ENCODE results near the gene AR. TPM values are rescaled to one million over a fixed set of nuclear protein-coding genes. Genes with fewer than 3 reads are reported as not detected.

The AR gene
- total and polyA plus RNA-seq, 2 of the 13 experiments (the other 11 are each of a cell fraction or from before 2014, with no cell fraction given): not detected

- TF ChIP-seq, protein P1, sequence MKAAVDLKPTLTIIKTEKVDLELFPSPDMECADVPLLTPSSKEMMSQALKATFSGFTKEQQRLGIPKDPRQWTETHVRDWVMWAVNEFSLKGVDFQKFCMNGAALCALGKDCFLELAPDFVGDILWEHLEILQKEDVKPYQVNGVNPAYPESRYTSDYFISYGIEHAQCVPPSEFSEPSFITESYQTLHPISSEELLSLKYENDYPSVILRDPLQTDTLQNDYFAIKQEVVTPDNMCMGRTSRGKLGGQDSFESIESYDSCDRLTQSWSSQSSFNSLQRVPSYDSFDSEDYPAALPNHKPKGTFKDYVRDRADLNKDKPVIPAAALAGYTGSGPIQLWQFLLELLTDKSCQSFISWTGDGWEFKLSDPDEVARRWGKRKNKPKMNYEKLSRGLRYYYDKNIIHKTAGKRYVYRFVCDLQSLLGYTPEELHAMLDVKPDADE (CRISPR knock-in tag; IDR thresholded peaks at IDR 0.05): no peak
- TF ChIP-seq CEBPG (CRISPR knock-in tag; IDR thresholded peaks at IDR 0.05): no peak
Measured at GRCh38 chrX:67585401-67585800, 41.6 kb downstream of the AR start (continued).

GRCh38 chrX:67587946-67588624 lies 44.3 kb downstream of the AR start:
- DNase-seq (ENCODE audit: low spot score) (no peak), FAIRE-seq (no peak), ATAC-seq (no peak)
- in situ Hi-C loops (cut with HindIII; ENCODE audit: extremely low pct_ligation_motif_present, low pct_unique_long_range_greater_than_20kb) (no loop called here), intact Hi-C loops (cut with micrococcal nuclease; ENCODE audit: unreplicated experiment) (no loop called here)
- no peak overlapping the region for H3K4me2 ChIP-seq (ENCODE audit: low read depth, low read length)
- no peak overlapping the region for H3K9ac ChIP-seq (ENCODE audit: insufficient read depth, low read depth, low read length)
- no peak overlapping the region for H3K27ac ChIP-seq (ENCODE audit: extremely low read length, insufficient read depth, low read length)
- no peaks in the 10 kb centered on the region for H3K36me3 ChIP-seq (replicated peaks in 1 of 2; ENCODE audit: control insufficient read depth in 1 of 2, insufficient read depth in 2 of 2, low read length in 2 of 2)
- no peaks in the 10 kb centered on the region for H3K27me3 ChIP-seq (ENCODE audit: control insufficient read depth in 1 of 2, insufficient read depth in 2 of 2, low read length in 2 of 2)
- 60% methylated on average over 1 of the region's 3 CpGs for WGBS (ENCODE audit: low lambda C conversion rate)
- no peaks in the 10 kb centered on the region for H4K20me1 ChIP-seq (ENCODE audit: insufficient read depth, low read length)
- H3K9me3 ChIP-seq (ENCODE audit: low read length): peaks cover 27% of the 10 kb centered on the region
- no peak overlapping the region for H2AFZ ChIP-seq (ENCODE audit: low read length)
- H3K79me2 ChIP-seq (ENCODE audit: insufficient read depth, low read length): no peaks in the 10 kb centered on the region
- CTCF ChIA-PET (ENCODE audit: low intra/inter-chr PET ratio, low total read pairs): no interaction called here
- no peaks in the 10 kb centered on the region for H3K4me1 ChIP-seq (ENCODE audit: insufficient read depth, low read length)
- POLR2A ChIA-PET: no interaction called here
- H3K4me3 ChIP-seq (replicated peaks in 1 of 3; ENCODE audit: insufficient read depth in 1 of 3, low read depth in 2 of 3, low read length in 3 of 3): no peak overlapping the region
- no TSS peak for BruUV-seq (replicated peaks)
- no peak for TF ChIP-seq ZNF660 (CRISPR knock-in tag; IDR thresholded peaks at IDR 0.05; ENCODE audit: borderline replicate concordance, low read depth)
- TF ChIP-seq MEIS2 (CRISPR knock-in tag; IDR thresholded peaks at IDR 0.05): no peak
- no peak for TF ChIP-seq ZNF367 (CRISPR knock-in tag; IDR thresholded peaks at IDR 0.05; ENCODE audit: borderline replicate concordance)
- no peak for TF ChIP-seq POGZ (CRISPR knock-in tag; IDR thresholded peaks at IDR 0.05)
- TF ChIP-seq BRD4 (CRISPR knock-in tag; IDR thresholded peaks at IDR 0.05): no peak
- no peak for TF ChIP-seq ZNF691 (CRISPR knock-in tag; IDR thresholded peaks at IDR 0.05; ENCODE audit: borderline replicate concordance, low read depth)
- no peak for TF ChIP-seq THYN1 (CRISPR knock-in tag; IDR thresholded peaks at IDR 0.05; ENCODE audit: borderline replicate concordance, low read depth)
- no peak for TF ChIP-seq CREB1 (IDR thresholded peaks at IDR 0.05)
- TF ChIP-seq CREB1 (CRISPR knock-in tag; IDR thresholded peaks at IDR 0.05): no peak
- TF ChIP-seq HHEX (CRISPR knock-in tag; IDR thresholded peaks at IDR 0.05): no peak
- no peak for TF ChIP-seq YY1 (IDR thresholded peaks at IDR 0.05; ENCODE audit: insufficient read depth, insufficient replicate concordance, low read depth, low read length)
- no peak for TF ChIP-seq FOXP1 (IDR thresholded peaks at IDR 0.05)
- no peak for TF ChIP-seq FOXP1 (CRISPR knock-in tag; IDR thresholded peaks at IDR 0.05)
- no peak for TF ChIP-seq ETV6 (CRISPR knock-in tag; conservative IDR thresholded peaks at IDR 0.05)
- TF ChIP-seq, protein P2, sequence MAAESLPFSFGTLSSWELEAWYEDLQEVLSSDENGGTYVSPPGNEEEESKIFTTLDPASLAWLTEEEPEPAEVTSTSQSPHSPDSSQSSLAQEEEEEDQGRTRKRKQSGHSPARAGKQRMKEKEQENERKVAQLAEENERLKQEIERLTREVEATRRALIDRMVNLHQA (CRISPR knock-in tag; IDR thresholded peaks at IDR 0.05): no peak
- TF ChIP-seq, protein P3, sequence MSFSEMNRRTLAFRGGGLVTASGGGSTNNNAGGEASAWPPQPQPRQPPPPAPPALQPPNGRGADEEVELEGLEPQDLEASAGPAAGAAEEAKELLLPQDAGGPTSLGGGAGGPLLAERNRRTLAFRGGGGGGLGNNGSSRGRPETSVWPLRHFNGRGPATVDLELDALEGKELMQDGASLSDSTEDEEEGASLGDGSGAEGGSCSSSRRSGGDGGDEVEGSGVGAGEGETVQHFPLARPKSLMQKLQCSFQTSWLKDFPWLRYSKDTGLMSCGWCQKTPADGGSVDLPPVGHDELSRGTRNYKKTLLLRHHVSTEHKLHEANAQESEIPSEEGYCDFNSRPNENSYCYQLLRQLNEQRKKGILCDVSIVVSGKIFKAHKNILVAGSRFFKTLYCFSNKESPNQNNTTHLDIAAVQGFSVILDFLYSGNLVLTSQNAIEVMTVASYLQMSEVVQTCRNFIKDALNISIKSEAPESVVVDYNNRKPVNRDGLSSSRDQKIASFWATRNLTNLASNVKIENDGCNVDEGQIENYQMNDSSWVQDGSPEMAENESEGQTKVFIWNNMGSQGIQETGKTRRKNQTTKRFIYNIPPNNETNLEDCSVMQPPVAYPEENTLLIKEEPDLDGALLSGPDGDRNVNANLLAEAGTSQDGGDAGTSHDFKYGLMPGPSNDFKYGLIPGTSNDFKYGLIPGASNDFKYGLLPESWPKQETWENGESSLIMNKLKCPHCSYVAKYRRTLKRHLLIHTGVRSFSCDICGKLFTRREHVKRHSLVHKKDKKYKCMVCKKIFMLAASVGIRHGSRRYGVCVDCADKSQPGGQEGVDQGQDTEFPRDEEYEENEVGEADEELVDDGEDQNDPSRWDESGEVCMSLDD (CRISPR knock-in tag; IDR thresholded peaks at IDR 0.05; ENCODE audit: borderline replicate concordance): no peak
- TF ChIP-seq ETV5 (CRISPR knock-in tag; IDR thresholded peaks at IDR 0.05; ENCODE audit: borderline replicate concordance): no peak
